Hepatocyte (in vitro differentiated cells): ENCODE measurements around the gene SIRPG.

ENCODE experiments used
- EZH2 ChIP-seq: fragments of 200-600 bp; sonication (generic); IDR thresholded peaks from 2 replicates; pipeline ENCODE4 v1.6.1; 2016; ENCODE audit warnings: antibody characterized with exemption, mild to moderate bottlenecking, borderline replicate concordance
- EZH2phosphoT487 ChIP-seq: fragments of 200-600 bp; sonication (generic); IDR thresholded peaks from one replicate; pipeline ENCODE4 v1.6.1; 2018; ENCODE audit warnings: antibody characterized with exemption, mild to moderate bottlenecking, low read depth, moderate library complexity; ENCODE audit not compliant: unreplicated experiment, severe bottlenecking
- TF ChIP-seq, protein P1 (sequence below): fragments of 200-600 bp; sonication (generic); IDR thresholded peaks from 2 replicates; pipeline ENCODE4 v1.5.1; 2016; ENCODE audit warnings: antibody characterized with exemption, mild to moderate bottlenecking; ENCODE audit not compliant: poor library complexity

DNA sequence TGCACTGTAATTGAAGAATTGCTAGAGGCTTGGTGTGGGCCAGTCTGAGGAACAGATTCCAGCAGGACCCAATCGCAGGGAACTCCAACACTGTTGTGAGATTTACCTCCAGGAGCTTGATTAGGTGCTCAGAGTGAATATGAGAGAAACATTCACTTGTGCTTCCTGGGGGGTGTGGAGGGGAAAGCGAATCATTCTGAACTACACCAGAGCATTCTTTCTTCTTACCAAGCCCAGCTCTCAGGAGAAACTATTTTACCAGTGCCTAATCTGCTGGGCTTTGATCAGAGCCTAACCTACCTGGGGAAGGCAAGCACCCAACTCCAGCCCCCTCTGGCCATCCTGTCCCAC lies 30.4 kb downstream of the SIRPG start:
- TF ChIP-seq, protein P1, sequence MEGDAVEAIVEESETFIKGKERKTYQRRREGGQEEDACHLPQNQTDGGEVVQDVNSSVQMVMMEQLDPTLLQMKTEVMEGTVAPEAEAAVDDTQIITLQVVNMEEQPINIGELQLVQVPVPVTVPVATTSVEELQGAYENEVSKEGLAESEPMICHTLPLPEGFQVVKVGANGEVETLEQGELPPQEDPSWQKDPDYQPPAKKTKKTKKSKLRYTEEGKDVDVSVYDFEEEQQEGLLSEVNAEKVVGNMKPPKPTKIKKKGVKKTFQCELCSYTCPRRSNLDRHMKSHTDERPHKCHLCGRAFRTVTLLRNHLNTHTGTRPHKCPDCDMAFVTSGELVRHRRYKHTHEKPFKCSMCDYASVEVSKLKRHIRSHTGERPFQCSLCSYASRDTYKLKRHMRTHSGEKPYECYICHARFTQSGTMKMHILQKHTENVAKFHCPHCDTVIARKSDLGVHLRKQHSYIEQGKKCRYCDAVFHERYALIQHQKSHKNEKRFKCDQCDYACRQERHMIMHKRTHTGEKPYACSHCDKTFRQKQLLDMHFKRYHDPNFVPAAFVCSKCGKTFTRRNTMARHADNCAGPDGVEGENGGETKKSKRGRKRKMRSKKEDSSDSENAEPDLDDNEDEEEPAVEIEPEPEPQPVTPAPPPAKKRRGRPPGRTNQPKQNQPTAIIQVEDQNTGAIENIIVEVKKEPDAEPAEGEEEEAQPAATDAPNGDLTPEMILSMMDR: no peak
- TF ChIP-seq EZH2phosphoT487: no peak
- no peak for TF ChIP-seq EZH2
